HG02610 (cell line): ENCODE results near the gene ADAP1.

Experiments used
- ATAC-seq: cut with Tn5 transposase; IDR thresholded peaks from one replicate; pipeline ENCODE4 v1.9.1; 2021; ENCODE audit warnings: mild to moderate bottlenecking, moderate library complexity; ENCODE audit not compliant: unreplicated experiment

The ADAP1 gene

DNA sequence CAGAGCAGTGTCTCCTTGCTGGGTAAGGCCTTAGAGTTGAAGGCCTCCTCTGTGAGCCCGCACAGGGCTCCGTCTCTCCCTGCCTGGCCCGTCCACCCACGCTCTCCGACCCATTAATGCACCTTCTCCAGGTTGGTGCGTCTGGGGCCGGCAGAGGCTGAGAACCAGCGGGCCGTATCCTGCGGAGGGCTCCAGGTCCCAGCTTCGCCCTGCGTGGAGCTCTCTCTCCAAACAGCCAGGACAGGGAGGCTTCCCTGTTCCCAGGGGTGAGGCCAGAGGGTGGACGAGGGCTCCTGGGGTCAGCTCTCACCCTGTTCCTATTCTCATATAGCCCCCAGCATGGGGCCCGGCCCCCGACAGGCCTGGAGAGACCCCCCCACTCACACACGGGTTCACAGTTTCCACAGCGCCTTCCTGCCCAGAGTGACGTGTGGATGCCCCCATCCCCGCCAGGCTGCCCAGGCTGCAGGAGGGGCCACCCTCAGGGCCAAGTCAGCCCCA, 43.5 kb downstream of the ADAP1 start:
- ATAC-seq: no peak

DNA sequence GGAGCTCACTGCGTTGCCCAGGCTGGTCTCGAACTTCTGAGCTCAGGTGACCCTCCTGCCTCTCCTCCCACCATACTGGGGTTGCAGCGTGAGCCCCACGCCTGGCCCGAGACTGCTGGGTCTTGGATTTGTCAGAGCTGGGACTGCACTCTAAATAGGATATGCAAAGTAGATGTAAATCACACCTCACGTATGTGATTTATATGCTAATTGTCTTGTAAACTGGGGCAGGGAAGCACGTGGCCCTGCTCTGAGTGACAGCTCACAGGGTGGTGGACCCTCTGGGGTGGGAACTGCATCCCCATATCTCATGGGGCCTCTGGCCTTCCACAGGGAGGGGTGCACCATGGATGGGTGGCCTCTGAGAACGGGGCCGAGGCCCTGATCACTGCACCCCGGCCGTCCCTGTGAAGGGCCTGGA, 44.0 kb downstream of the ADAP1 start:
- no peak for ATAC-seq

DNA sequence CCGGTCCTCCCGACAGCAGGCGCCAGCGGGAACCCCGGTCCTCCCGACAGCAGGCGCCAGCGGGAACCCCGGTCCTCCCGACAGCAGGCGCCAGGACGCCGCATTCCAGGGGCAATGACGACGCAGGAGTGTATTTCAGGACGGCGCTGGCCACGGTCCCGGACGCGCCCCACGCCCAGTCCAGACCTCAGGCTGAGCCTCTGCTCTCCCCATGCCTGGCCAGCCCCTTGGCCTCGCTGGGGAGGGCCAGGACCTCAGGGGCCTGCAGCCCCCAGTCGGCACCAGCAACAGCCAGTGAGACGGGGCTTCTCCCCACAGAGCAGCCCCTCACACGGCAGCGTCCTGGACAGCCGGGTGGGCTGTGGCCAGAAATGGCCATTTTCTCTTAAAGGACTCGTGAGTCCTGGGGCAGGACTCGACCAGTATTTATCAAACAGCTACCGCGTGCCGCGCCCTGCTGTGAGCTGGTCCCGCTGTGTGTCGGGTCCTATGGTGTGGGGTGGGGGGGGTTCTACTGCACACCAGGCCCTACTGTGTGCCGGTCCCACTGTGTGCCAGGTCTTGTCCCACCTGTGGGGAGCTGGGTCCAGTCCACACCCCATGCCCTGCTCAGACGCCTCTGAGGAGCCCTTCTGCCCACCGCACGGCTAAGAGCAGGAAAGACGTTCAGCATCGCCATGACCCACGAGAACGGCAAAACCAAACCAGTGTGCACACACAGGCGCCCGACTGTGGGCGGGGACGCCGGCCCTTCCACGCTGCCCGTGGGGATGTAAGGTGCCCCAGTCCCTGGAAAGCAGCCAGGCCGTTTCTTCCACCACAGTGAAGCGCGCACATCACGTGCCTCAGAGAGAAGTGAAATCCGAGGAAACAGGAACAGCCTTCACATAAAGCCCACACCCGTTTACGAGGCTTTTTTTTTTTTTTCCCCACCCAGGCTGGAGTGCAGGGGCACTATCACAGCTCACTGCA, 44.8 kb downstream of the ADAP1 start:
- no peak for ATAC-seq

DNA sequence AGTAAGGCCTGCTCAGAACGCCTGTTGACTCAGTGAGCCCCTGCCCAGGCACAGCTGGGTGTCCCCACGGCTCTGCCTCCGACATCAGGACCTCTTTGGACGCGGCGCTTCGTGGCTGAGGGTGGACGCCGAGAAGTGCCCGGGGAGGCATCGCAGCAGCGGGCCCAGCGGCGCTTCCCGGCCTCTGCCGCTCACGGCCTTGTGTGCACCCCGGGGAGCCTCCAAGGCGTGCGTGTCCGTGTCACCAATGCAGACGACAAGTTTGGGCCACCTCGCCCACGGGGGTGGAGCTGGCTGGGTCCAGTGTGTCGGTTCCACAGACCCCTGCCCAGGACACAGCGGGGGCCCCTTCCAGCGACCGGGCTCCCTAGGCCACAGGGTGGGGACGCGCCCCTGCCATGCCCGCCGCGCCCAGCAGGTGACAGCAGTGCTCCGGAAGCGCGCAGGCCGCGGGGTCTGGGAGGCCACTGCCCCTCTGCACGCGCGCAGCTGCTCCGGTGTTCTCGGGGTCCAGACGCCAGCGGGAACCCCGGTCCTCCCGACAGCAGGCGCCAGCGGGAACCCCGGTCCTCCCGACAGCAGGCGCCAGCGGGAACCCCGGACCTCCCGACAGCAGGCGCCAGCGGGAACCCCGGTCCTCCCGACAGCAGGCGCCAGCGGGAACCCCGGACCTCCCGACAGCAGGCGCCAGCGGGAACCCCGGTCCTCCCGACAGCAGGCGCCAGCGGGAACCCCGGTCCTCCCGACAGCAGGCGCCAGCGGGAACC, 45.7 kb downstream of the ADAP1 start:
- peak; percentile 61 for ATAC-seq

DNA sequence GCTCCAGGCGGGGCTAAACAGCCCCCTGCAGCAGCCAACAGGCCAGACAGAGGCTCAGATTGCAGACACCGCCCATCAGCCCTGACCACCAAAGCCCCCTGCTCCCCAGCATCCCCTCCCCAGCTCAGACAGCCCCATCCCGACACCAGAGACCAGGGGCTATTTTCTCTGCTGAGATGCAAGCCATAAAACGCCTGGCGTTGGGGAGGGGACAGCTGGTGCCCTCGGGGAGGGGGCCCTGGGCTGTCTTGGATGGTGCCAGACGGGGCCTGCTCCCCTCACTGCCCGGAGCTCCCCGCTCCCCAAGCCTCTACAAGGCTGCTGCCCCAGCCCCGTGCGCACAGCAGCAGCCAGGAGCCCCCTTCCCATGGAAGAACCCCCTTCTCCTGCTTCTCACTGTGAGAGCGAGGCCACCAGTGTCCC, 46.3 kb downstream of the ADAP1 start:
- no peak for ATAC-seq

DNA sequence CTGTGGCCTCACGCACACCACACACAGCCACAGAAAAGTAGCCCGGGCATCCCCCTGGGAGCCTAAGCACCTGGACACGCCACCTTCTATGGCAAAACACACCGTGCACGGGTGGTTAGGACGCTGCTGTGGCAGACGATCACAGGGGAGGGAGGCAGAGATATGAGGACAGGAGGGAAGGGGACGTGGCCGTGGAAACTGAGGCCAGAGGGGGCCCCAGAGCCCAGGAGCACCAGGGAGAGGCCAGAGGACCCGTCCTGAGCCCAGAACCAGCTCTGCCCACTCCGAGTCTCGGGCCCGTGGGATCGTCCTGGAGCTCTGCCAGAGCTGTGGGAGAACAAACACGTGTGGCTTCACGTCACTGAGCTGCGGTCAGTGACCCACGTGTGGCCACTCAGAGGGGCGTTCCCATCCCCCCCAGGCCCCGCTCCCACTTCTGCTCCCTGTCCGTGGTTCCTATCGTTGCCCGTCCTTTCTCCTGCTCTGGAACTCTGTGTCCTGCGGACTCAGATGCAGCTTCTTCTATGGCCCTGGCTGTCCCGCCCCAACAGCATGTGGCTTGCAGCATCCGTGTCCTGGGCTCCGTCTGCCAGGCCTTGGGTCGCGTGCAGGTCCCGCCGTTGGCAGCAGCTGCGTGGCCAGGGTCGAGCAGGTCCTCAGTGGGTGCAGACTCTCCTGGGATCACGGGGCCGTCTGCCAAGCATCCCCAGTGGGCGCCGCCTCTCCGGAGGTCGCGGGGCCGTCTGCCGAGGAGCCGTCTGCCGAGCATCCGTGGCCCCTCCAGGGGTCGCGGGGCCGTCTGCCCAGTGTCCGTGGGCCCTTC, 47.1 kb downstream of the ADAP1 start:
- ATAC-seq: no peak

DNA sequence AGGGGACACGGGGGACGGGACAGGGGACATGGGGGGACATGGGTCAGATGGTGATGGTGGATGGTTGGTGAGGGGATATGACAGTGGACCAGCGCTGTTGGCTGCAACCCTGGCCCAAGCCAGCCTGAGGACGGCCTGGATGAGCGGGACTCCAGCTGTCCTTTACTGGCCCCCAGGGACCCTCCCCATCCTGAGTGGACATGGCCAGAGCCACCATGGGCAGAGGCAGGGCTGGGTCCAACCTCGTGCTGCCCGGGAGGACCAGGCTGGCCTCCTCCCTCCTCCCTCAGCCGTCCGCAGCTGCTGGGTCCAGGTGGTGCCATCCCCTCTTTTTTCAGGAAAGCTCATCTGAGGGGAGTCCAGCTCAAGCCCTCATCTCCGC, 47.7 kb downstream of the ADAP1 start:
- ATAC-seq: no peak

DNA sequence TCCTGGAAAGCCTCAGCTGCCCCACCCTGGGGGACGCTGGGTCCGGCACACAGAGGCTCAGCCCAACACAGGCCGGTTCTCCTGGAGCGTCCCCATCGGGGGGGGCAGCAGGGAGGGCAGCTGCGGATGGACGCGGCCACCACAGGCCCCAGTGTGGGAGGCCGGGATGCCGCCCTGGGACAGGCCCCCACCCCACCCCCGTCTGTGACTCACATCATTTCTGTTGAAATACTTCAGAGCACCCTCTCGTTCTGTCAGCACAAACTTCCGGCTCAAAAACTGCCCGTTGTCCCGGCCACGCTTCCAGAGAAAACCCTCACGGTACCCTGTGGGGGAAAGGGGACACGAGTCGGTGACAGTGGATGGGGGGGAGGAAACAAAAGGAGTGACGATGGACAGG, 49.6 kb downstream of the ADAP1 start:
- ATAC-seq: no peak

DNA sequence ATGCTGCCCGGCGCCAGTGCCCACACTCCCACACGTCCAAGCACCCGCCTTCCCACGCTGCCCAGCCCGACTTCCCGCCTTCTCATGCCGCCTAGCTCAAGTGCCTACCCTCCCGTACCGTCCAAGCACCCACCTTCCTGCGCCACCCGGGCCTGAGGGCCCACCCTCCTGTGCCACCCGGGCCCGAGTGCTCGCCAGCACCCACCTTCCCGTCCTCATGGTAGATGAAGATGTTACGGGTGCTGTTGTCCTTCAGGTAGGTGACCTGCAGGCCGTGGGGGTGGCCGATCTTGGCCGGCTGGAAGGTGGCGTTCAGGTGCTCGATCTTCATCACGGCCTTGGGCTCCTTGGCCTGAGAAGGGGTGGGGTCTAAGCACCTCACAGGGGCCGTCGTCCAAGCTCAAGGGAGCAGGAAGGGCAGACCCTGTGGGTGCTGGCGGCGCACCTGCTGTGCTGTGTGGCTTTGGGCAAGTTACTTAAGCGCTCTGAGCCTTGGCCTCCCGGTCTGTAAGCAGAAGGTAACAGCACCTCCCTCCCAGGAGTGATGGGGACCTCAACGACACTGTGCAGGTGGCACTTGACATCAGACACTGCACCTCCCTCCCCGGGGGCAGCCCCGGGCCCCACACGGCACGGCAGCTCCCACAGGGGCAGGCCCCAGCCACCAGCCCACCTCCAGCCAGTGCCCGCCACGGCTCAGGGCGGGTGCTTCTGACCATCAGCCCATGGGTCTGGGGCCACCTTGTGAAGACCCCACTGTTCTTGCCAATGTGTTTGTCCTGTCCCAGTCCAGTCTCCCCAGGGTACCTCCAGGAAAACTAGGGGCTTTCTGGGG, 50.3 kb downstream of the ADAP1 start:
- no peak for ATAC-seq

DNA sequence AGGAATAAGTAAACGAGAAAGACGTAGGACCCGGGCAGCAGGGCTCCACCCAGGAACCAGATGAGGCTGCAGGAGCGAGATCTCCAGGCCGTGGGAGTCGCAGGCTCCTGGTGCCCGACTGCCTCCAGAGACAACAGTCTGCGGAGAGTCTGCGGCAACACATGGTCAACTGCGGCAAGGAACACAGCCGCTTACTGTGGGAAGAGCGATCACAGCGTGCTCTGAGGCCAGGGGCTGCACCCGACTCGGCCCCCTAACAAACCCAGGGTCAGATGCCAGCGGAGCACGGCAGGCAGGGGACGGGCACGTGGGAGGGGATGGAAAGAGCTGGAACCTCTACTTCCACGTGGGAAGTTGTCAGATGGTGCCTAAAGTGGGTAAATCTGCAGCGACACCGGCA, 51.5 kb downstream of the ADAP1 start:
- ATAC-seq: no peak

DNA sequence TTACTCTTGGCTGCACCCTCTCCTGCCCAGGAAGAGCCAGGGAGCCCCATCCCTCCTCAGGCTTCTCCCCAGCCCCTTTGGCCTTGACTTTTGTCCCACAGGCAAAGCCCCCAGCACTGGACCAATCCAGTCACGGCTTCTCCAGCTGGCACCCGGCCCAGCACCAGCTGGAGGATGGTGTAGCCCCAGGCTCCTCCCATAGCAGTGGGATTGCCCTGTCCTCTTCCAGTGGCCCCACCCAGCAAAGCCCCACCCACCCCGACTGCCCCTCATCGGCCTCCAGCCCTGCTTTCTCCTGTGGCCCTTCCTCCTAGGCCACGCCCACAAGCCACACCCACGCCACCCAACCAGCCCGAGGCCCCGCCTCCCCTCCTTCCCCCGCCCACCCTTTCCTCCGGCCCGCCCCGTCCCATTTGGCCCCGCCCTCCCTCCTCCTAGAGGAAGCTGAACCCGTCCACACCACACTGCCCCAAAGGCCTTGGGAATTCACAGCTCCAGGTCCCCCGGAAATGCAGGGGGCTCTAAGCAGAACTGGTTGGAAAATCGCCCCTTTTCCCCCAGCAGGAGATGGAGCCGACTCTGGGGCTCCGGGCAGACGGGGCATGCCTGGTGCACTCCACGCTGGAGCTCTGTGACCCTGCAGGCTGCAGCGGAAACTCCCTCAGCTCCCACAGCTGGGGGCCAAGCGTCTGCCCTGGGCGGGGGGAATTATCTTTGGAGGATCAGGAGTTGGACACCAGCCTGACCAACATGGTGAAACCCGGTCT, 52.9 kb downstream of the ADAP1 start:
- ATAC-seq: no peak

DNA sequence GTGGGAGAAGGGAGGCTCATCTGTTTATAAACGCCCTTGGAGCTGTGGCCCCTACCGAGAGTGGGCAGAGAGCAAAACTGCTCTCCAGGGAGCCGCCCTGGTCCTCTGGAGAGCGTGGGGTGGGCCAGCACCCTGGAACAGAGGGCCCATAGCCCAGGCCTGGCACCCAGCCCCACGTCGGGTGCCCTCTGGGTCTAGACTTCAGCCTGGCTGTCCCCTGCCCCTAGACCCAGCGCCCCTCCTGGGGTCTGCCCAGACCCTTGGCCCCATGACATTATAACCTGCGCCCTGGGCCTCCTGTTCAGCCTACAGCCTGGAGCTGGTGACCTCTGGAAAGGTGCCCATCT, 53.5 kb downstream of the ADAP1 start:
- ATAC-seq: no peak

DNA sequence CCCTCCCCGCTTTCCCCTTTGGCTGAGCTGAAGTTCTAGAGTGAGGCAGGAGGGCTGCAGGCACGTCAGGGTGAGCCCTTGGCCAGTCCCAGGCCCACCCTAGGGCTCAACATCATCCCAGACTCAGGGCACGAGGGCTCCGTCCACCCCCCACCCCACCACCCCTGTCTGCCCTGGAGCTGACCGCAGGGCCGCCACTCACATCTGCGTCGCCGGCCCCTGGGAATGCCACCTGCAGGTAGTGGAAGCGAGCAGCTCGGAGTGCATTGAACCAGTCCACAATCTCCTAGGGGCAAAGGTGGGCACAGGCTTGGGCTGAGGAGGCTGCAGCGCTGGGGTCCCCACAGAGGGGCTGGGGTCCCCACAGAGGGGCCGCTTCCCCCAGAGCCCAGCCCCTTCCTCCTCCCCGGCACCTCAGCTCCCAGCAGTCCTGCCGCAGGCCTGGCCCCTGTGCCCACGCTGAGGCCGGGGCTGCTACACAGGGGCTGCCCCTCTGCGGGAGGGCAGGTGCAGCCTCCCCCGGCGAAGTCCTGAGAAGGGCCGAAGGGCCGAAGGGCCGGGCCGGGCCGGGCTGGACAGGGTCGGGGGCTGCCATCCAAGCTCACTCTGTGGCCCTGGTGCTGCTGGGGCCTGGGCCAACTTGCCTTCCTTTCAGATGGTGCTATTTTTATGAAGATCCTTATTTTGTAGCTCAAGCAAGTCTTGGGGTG, 54.0 kb downstream of the ADAP1 start:
- ATAC-seq: no peak

DNA sequence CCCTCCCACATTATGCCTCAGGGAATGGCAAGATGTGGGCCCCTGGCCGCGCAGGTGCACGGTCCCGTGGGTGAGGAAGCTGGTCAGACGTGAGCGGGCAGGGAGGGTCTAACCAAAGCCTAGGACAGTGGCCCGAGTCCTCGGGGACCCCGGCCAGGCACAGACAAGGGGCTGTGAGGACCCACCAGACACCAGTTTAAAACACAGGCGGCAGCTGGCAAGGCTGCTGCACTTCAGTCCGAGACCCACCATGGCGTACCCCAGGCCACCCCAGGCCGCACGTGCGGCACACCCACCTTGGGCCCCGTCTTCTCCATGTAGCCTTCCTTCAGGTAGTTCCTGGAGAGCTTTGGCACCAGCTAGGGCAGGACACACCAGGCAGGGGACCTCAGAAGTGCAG, 54.7 kb downstream of the ADAP1 start:
- ATAC-seq: no peak

DNA sequence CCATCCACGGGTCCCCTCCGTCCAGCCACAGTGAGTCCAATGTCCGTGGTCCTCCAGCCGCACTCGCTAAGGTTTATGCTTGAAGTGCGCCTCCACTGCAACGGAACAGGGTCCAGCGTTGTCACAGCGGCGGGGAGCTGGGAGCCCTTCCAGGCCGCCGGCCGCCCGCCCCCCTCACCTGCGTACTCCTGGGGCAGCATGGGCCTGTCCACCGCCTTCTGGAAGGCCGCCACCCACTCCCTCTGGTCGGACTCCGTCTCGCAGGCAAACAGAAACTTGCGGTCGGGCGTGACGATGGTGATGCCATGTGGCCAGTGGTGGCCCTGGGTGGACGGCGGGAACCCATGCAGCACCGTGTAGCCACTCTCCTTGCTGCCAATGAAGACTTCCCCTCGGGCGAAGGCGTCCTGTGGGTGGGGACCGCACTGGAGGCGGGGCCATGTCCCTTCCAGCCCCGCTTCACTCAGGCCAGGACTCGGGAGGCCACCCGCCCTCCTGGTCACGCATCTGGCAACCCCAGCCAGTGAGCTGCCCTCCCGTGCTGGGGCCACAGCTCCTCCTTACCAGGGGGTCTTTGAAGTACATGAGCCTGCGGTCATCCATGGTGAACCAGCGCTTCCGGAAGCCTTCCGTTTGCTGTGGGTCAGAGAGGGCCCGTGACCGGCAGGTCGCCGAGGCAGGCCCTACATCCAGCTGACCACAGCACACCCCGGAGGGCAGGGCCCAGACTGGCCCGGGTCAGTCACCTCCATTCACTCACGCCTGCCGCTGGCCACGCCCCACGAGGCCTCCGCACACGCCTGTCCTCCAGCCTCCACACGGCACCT, 55.4 kb downstream of the ADAP1 start:
- no peak for ATAC-seq

DNA sequence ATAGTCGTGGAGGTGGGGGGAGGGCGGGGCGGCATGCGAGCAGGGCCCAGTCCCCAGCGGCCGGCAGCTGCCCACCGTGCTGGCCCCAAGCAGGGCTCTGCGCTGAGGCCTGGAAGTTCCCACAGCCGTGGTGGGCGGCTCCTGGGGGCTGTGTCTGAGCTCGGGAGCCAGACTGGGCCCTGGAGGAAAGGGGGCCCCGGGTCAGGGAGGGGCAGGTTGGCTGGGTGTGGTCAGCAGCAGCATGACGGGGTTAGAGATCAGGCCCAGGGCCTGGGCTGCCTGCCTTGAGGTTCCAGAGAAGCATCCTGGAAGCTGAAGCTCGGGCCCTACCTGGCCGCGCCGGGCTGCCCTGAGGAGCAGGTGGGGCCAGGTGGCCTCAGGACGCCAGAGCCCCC, 56.0 kb downstream of the ADAP1 start:
- ATAC-seq: no peak

DNA sequence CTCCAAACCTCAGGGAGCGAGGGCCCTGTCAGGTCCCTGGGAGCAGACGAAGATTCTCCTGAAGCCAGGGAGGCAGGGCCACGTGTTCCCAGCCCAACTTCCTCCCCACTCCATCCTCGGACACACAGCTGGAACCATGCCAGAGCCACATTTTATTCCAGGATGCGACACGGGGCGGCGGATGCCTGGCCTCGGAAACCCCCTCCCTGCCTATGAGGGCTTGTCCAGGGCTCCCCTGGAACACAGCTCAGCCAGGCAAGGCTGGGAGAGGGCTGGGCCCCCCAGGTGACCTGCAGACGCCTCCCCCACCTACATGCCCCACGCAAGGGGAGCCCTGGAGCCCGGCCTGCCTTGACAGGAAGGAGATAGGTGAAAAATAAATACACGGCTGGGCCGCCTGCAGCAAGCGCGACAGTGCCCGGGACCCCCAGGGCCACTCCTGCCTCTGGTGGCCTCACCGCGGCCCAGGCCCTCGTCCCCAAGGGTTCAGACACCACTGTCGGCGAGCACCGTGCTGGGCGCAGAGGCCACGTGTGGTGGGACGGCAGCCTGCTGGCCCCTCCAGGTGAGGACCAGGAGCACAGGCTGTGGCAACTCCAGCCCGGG, 56.6 kb downstream of the ADAP1 start:
- no peak for ATAC-seq

DNA sequence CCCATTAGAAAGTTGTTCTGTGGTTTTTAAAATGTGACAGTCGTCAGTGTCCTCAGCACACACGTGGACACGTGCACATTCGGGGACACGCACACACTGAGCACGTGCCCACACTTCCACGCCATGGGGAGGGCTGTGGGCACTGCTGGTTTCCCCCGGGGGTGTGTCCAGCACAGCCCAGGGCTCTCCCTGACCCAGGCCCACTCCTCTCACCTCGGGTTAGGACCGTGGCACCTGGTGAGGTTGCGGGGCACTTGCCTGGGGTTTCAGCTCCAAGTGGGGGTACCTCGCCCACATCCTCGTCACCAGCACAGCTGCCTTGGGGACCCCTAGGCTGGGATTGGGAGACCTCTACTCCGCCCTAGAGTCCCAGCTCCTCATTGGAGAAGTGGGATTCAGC, 57.4 kb downstream of the ADAP1 start:
- no peak for ATAC-seq
